WTC11 (cell line): Measurements from ENCODE around the gene ZFAND5. TPM values are rescaled to one million over a fixed set of nuclear protein-coding genes. Genes with fewer than 3 reads are reported as not detected.

ENCODE experiments used
- AFF4 ChIP-seq: sonication (generic); formaldehyde crosslinking; IDR thresholded peaks from 2 replicates; pipeline ENCODE4 v1.8.1; 2023; ENCODE audit warnings: mild to moderate bottlenecking, missing genetic modification reagents, borderline replicate concordance
- ATF3 ChIP-seq: sonication (generic); formaldehyde crosslinking; conservative IDR thresholded peaks from 2 replicates; pipeline ENCODE4 v1.8.1; 2022; ENCODE audit warnings: mild to moderate bottlenecking, missing genetic modification reagents
- CTCF ChIP-seq: fragments of 200-600 bp; IDR thresholded peaks from 2 replicates; pipeline ENCODE4 v1.8.0; 2022; ENCODE audit warnings: antibody characterized with exemption
- E2F4 ChIP-seq: sonication (generic); formaldehyde crosslinking; IDR thresholded peaks from 2 replicates; pipeline ENCODE4 v1.8.1; 2022; ENCODE audit warnings: low read depth, mild to moderate bottlenecking, moderate library complexity, missing genetic modification reagents, borderline replicate concordance
- EMX1 ChIP-seq: fragments of 250-450 bp; sonication (Bioruptor Pico); IDR thresholded peaks from 2 replicates; pipeline ENCODE4 v1.8.0; 2021; ENCODE audit warnings: mild to moderate bottlenecking
- ERG ChIP-seq: fragments of 250-450 bp; sonication (Bioruptor Pico); IDR thresholded peaks from 2 replicates; pipeline ENCODE4 v1.8.0; 2021; ENCODE audit warnings: mild to moderate bottlenecking
- ETV6 ChIP-seq: sonication (generic); formaldehyde crosslinking; IDR thresholded peaks from 2 replicates; pipeline ENCODE4 v1.8.1; 2022; ENCODE audit warnings: mild to moderate bottlenecking, missing genetic modification reagents
- GABPB1 ChIP-seq: sonication (generic); formaldehyde crosslinking; IDR thresholded peaks from 2 replicates; pipeline ENCODE4 v1.8.1; 2023; ENCODE audit warnings: mild to moderate bottlenecking, missing genetic modification reagents
- HMGA2 ChIP-seq: fragments of 250-450 bp; sonication (Bioruptor Pico); IDR thresholded peaks from 2 replicates; pipeline ENCODE4 v1.4.0; 2021; ENCODE audit warnings: mild to moderate bottlenecking, moderate library complexity
- HMGXB4 ChIP-seq: sonication (generic); formaldehyde crosslinking; IDR thresholded peaks from 2 replicates; pipeline ENCODE4 v1.8.1; 2023; ENCODE audit warnings: mild to moderate bottlenecking, moderate library complexity, missing genetic modification reagents
- IRF2 ChIP-seq: sonication (generic); formaldehyde crosslinking; IDR thresholded peaks from 2 replicates; pipeline ENCODE4 v1.8.0; 2022; ENCODE audit warnings: low read depth, missing genetic modification reagents, borderline replicate concordance
- MXD4 ChIP-seq: fragments of 250-450 bp; sonication (Bioruptor Pico); IDR thresholded peaks from 2 replicates; pipeline ENCODE4 v1.8.0; 2021; ENCODE audit warnings: mild to moderate bottlenecking, moderate library complexity, borderline replicate concordance
- NFATC4 ChIP-seq: fragments of 250-450 bp; sonication (Bioruptor Pico); IDR thresholded peaks from 2 replicates; pipeline ENCODE4 v1.9.0; 2021; ENCODE audit warnings: mild to moderate bottlenecking
- PREB ChIP-seq: sonication (generic); formaldehyde crosslinking; IDR thresholded peaks from 2 replicates; pipeline ENCODE4 v1.8.1; 2022; ENCODE audit warnings: mild to moderate bottlenecking, missing genetic modification reagents, moderate library complexity, borderline replicate concordance
- RORB ChIP-seq: fragments of 250-450 bp; sonication (Bioruptor Pico); IDR thresholded peaks from 2 replicates; pipeline ENCODE4 v1.9.0; 2021; ENCODE audit warnings: mild to moderate bottlenecking
- TCF7 ChIP-seq: sonication (generic); formaldehyde crosslinking; IDR thresholded peaks from 2 replicates; pipeline ENCODE4 v1.8.0; 2022; ENCODE audit warnings: mild to moderate bottlenecking, low read depth, missing genetic modification reagents, moderate library complexity
- ZNF317 ChIP-seq: sonication (generic); formaldehyde crosslinking; IDR thresholded peaks from 2 replicates; pipeline ENCODE4 v1.8.1; 2023; ENCODE audit warnings: low read depth, mild to moderate bottlenecking, moderate library complexity, missing genetic modification reagents, borderline replicate concordance
- ZNF425 ChIP-seq: fragments of 250-450 bp; sonication (Bioruptor Pico); conservative IDR thresholded peaks from 2 replicates; pipeline ENCODE4 v1.9.0; 2021; ENCODE audit warnings: mild to moderate bottlenecking
- ZNF512 ChIP-seq: sonication (generic); formaldehyde crosslinking; IDR thresholded peaks from 2 replicates; pipeline ENCODE4 v1.8.1; 2022; ENCODE audit warnings: missing genetic modification reagents, borderline replicate concordance
- ZNF671 ChIP-seq: fragments of 250-450 bp; sonication (Bioruptor Pico); IDR thresholded peaks from 2 replicates; pipeline ENCODE4 v1.8.0; 2021; ENCODE audit warnings: mild to moderate bottlenecking
- total RNA-seq: library from RNA; stranded (reverse); gene quantifications from 3 replicates; pipeline ENCODE4 v1.2.3, GENCODE V29; 2021

Gene ZFAND5
- total RNA-seq, 1 experiment from 2014 or later, result 137 TPM

- TF ChIP-seq MXD4 (CRISPR knock-in tag) (no peak), AFF4 (CRISPR knock-in tag) (no peak; the same call in 1 of the 2 replicates), HMGA2 (CRISPR knock-in tag) (no peak), PREB (peak; percentile 82; the same call in 1 of the 2 replicates), ZNF317 (CRISPR knock-in tag) (no peak), IRF2 (CRISPR knock-in tag) (peak; percentile 67; the same call in 1 of the 2 replicates), ATF3 (CRISPR knock-in tag) (no peak), NFATC4 (CRISPR knock-in tag) (no peak), ETV6 (CRISPR knock-in tag) (peak; percentile 72), ZNF425 (CRISPR knock-in tag) (no peak), HMGXB4 (CRISPR knock-in tag) (peak; percentile 98), TCF7 (CRISPR knock-in tag) (no peak), ZNF512 (no peak), GABPB1 (CRISPR knock-in tag) (peak; percentile 71), RORB (no peak), ZNF671 (CRISPR knock-in tag) (no peak), E2F4 (CRISPR knock-in tag) (peak; percentile 80; the same call in 1 of the 2 replicates), CTCF (no peak), ERG (CRISPR knock-in tag) (peak; percentile 81; the same call in 1 of the 2 replicates), EMX1 (CRISPR knock-in tag) (0 out of 2 replicates have a peak, but pooled peaks have one; percentile 24)
Measured at GRCh38 chr9:72364679-72365524, at the start of gene ZFAND5 (continued).
